ENCODE measurements around the gene WASL. TPM values are rescaled to one million over a fixed set of nuclear protein-coding genes. Genes with fewer than 3 reads are reported as not detected.

Gene WASL
- total RNA-seq, 3 donors from 2014 or later: 27.8 to 38.3 (median 37.8) TPM

- Histone ChIP-seq H3K4me3 (no peak overlapping the region), H3K27ac (no peak overlapping the region), H3K27me3 (no peaks in the 10 kb centered on the region), H3K4me1 (no peaks in the 10 kb centered on the region), H3K36me3 (no peaks in the 10 kb centered on the region), H3K9me3 (no peaks in the 10 kb centered on the region)
- DNase-seq (ENCODE audit: low spot score in 2 of 2): no peak
- TF ChIP-seq, protein P1, sequence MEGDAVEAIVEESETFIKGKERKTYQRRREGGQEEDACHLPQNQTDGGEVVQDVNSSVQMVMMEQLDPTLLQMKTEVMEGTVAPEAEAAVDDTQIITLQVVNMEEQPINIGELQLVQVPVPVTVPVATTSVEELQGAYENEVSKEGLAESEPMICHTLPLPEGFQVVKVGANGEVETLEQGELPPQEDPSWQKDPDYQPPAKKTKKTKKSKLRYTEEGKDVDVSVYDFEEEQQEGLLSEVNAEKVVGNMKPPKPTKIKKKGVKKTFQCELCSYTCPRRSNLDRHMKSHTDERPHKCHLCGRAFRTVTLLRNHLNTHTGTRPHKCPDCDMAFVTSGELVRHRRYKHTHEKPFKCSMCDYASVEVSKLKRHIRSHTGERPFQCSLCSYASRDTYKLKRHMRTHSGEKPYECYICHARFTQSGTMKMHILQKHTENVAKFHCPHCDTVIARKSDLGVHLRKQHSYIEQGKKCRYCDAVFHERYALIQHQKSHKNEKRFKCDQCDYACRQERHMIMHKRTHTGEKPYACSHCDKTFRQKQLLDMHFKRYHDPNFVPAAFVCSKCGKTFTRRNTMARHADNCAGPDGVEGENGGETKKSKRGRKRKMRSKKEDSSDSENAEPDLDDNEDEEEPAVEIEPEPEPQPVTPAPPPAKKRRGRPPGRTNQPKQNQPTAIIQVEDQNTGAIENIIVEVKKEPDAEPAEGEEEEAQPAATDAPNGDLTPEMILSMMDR (IDR thresholded peaks at IDR 0.05): no peak
- TF ChIP-seq POLR2AphosphoS5 (IDR thresholded peaks at IDR 0.05) (no peak), POLR2A (IDR thresholded peaks at IDR 0.05) (no peak)
- intact Hi-C loops (cut with DNase I; ENCODE audit: low total_unique reads): no loop called here
These were observed 69.2 kb downstream of the WASL start for GRCh38 chr7:123679614-123680013.

DNA sequence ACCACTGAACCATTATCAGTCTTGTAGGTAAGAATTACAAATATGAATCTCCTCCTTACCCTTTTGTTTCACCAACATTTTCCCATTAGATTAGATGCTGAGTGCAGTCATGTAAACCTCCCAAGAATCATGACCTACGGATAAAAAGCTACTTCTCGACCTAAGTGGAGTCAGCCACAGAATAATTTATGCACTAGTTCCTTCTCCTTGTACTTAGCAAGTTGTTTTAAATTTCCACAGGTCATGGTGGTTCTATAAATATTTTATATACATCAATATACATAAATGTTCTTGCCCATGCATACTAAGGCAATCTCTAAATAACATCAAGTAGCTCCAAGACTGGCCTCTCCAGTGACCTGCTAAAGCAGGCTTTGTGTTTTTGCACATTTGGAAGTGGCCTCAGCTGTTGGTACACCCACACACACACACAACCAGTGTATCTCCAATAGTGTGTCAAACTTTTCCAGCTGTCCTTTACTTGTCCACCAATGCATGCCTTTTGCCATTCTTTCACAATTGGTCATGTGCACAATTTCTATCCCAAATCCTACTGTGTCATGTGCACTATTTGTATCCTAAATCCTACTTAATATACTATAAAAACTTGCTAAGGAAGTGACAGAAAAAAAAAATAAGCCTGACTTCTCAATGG lies 71.6 kb downstream of the WASL start:
- no peaks in the 10 kb centered on the region for H3K36me3 ChIP-seq
- H3K27ac ChIP-seq: no peak overlapping the region
- TF ChIP-seq POLR2A (IDR thresholded peaks at IDR 0.05) (no peak), POLR2AphosphoS5 (IDR thresholded peaks at IDR 0.05) (no peak)
- TF ChIP-seq, protein P1 (IDR thresholded peaks at IDR 0.05): no peak
- H3K27me3 ChIP-seq: no peaks in the 10 kb centered on the region
- no peaks in the 10 kb centered on the region for H3K9me3 ChIP-seq
- no peaks in the 10 kb centered on the region for H3K4me1 ChIP-seq
- intact Hi-C loops (cut with DNase I; ENCODE audit: low total_unique reads): no loop called here
- DNase-seq (ENCODE audit: low spot score in 2 of 2): no peak
- no peak overlapping the region for H3K4me3 ChIP-seq

DNA sequence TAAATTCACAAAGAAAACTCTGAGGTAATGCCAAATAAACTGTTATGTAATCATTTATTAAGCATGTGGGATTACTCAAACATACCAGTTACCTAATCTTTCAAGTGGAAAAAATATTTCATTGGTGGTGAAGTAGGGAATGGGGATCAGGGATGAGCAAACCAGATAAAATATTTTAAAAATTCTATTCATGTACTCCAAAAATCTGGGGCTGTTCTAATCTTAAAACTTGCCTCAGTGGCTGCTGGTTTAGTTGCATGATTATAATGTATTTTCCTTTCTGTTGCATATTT lies 73.7 kb downstream of the WASL start:
- no peaks in the 10 kb centered on the region for H3K9me3 ChIP-seq
- H3K27ac ChIP-seq: peak overlapping the region in 1 of 2 donors; percentile 60
- no peak for DNase-seq (ENCODE audit: low spot score in 2 of 2)
- TF ChIP-seq, protein P1 (IDR thresholded peaks at IDR 0.05): no peak
- TF ChIP-seq POLR2A (IDR thresholded peaks at IDR 0.05) (no peak), POLR2AphosphoS5 (IDR thresholded peaks at IDR 0.05) (no peak)
- intact Hi-C loops (cut with DNase I; ENCODE audit: low total_unique reads): no loop called here
- no peaks in the 10 kb centered on the region for H3K36me3 ChIP-seq
- H3K27me3 ChIP-seq: no peaks in the 10 kb centered on the region
- H3K4me1 ChIP-seq: no peaks in the 10 kb centered on the region
- no peak overlapping the region for H3K4me3 ChIP-seq

- no peak for TF ChIP-seq POLR2A (IDR thresholded peaks at IDR 0.05)
- TF ChIP-seq, protein P1 (IDR thresholded peaks at IDR 0.05): no peak
- TF ChIP-seq POLR2AphosphoS5 (IDR thresholded peaks at IDR 0.05): no peak
- Histone ChIP-seq H3K27me3 (no peaks in the 10 kb centered on the region), H3K4me1 (no peaks in the 10 kb centered on the region), H3K4me3 (no peak overlapping the region), H3K27ac (peak overlapping the region; percentile 60 to 62), H3K9me3 (no peaks in the 10 kb centered on the region), H3K36me3 (no peaks in the 10 kb centered on the region)
- no peak for DNase-seq (ENCODE audit: low spot score in 2 of 2)
- intact Hi-C loops (cut with DNase I; ENCODE audit: low total_unique reads): no loop called here
These were observed 74.2 kb downstream of the WASL start for GRCh38 chr7:123674399-123675180.

- H3K27me3 ChIP-seq: no peaks in the 10 kb centered on the region
- TF ChIP-seq, protein P1 (IDR thresholded peaks at IDR 0.05): no peak
- TF ChIP-seq POLR2A (IDR thresholded peaks at IDR 0.05): no peak
- TF ChIP-seq POLR2AphosphoS5 (IDR thresholded peaks at IDR 0.05): no peak
- H3K36me3 ChIP-seq: no peaks in the 10 kb centered on the region
- DNase-seq (ENCODE audit: low spot score in 2 of 2): no peak
- intact Hi-C loops (cut with DNase I; ENCODE audit: low total_unique reads): no loop called here
- no peak overlapping the region for H3K4me3 ChIP-seq
- no peaks in the 10 kb centered on the region for H3K9me3 ChIP-seq
- no peaks in the 10 kb centered on the region for H3K4me1 ChIP-seq
- H3K27ac ChIP-seq: peak overlapping the region; percentile 60 to 62
These were observed 74.9 kb downstream of the WASL start for GRCh38 chr7:123673752-123674398.

Data from breast epithelium (tissue), 4 donors.